Measurements from ENCODE around the gene CDK19.

DNA sequence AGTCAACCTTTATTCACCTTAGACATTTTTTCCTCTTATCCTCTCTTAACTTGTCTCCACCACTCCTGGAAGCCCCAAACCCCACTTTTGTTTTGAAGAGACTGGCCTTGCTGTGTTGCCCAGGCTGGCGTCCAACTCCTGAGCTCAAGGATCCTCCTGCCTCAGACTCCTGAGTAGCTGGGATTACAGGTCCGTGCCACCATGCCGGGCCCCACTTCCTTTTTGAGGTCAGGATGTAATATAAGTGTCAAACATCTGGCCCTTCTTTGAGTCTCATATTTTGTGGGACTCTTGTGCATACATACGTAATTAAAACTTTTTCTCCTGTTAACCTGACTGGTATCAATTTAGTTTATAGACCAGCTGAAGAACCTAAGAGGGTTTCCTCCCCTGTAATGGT lies 1.4 kb upstream of the CDK19 start:
- TF ChIP-seq POLR2A (IDR thresholded peaks at IDR 0.05; ENCODE audit: low read length) (no peak), GATA1 (IDR thresholded peaks at IDR 0.05; ENCODE audit: low read depth, low read length) (no peak)

Measured in erythroblast (primary cell).